Measurements from ENCODE around the gene ZNF280B.
"Not testable (repeated sequence)": the region's sequence is repeated elsewhere in the genome, so short reads cannot be mapped to it uniquely, and the experiment has no call there.

ZNF280B gene

DNA sequence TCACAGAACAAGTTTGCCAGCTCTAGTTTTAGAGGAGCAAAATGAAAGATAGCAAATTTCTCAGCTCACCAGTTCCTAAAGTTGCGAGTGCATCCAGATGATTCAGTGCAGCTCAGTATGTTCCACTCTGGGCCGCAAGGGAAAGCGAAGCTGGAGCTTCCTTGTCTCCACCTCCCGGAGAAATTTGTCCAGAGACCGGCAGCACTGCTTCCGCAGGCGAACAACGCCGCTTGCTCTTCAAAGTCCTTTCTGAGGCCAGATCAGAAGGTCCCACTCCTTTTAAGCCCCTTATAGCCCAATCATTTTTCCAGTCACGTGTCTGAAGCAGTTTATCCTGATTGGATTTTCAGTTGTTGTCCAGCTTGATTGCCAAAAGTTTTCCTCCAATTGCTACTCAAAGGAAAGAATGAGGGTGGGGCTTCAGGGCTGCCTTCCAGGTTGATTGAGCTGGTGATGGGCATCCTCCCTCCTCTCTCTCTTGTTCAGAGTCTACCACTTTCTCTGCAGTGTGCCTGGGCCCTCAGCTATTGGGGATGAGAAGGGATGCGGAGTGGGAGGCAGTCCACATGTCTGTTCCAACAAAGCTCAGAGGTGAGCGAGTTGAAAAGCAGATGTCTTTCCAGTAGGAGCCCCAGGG, 11.6 kb upstream of the ZNF280B start, which contains the start of gene ZNF280A:
TSS of gene ZNF280A (minus strand) at position 251 of the 637 bp plus-strand sequence. CDS start 4,640 bp downstream, outside the sequence.
- DNase-seq (ENCODE audit: low spot score), result no peak
- TF ChIP-seq, protein P1, sequence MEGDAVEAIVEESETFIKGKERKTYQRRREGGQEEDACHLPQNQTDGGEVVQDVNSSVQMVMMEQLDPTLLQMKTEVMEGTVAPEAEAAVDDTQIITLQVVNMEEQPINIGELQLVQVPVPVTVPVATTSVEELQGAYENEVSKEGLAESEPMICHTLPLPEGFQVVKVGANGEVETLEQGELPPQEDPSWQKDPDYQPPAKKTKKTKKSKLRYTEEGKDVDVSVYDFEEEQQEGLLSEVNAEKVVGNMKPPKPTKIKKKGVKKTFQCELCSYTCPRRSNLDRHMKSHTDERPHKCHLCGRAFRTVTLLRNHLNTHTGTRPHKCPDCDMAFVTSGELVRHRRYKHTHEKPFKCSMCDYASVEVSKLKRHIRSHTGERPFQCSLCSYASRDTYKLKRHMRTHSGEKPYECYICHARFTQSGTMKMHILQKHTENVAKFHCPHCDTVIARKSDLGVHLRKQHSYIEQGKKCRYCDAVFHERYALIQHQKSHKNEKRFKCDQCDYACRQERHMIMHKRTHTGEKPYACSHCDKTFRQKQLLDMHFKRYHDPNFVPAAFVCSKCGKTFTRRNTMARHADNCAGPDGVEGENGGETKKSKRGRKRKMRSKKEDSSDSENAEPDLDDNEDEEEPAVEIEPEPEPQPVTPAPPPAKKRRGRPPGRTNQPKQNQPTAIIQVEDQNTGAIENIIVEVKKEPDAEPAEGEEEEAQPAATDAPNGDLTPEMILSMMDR (IDR thresholded peaks at IDR 0.05; ENCODE audit: borderline replicate concordance, control extremely low read depth, extremely low read depth, insufficient read depth, missing control alignments), result no peak
- in situ Hi-C loops (cut with MboI; ENCODE audit: low sequenced_read_pairs, unreplicated experiment), result no loop called here

- TF ChIP-seq, protein P1 (IDR thresholded peaks at IDR 0.05; ENCODE audit: borderline replicate concordance, control extremely low read depth, extremely low read depth, insufficient read depth, missing control alignments), result no peak
- no peak for DNase-seq (ENCODE audit: low spot score)
- in situ Hi-C loops (cut with MboI; ENCODE audit: low sequenced_read_pairs, unreplicated experiment), result no loop called here
Observed at GRCh38 chr22:22519591-22519990, 11.0 kb upstream of the ZNF280B start.

DNA sequence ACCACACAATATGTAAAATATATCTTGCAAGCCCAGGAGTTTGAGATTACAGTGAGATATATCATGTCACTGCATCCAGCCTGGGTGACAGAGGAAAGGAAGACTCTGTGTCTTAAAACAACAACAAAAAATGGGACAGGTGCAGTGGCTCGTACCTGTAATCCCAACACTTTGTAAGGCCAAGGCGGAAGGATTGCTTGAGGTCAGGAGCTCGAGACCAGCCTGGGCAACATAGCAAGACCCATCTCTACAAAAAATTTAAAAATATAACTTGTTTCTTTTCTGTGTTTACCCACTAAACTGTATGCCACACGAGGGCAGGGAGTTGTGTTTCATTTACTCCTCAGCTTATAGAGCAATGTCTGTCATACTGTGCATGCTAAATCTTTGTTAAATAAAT, 8.4 kb upstream of the ZNF280B start:
- TF ChIP-seq, protein P1 (IDR thresholded peaks at IDR 0.05; ENCODE audit: borderline replicate concordance, control extremely low read depth, extremely low read depth, insufficient read depth, missing control alignments), result no peak
- in situ Hi-C loops (cut with MboI; ENCODE audit: low sequenced_read_pairs, unreplicated experiment), result no loop called here
- DNase-seq (ENCODE audit: low spot score), result no peak

- in situ Hi-C loops (cut with MboI; ENCODE audit: low sequenced_read_pairs, unreplicated experiment), result no loop called here
- TF ChIP-seq, protein P1 (IDR thresholded peaks at IDR 0.05; ENCODE audit: borderline replicate concordance, control extremely low read depth, extremely low read depth, insufficient read depth, missing control alignments), result no peak
- DNase-seq (ENCODE audit: low spot score), result no peak
Observed at GRCh38 chr22:22515890-22516289, 7.3 kb upstream of the ZNF280B start.

DNA sequence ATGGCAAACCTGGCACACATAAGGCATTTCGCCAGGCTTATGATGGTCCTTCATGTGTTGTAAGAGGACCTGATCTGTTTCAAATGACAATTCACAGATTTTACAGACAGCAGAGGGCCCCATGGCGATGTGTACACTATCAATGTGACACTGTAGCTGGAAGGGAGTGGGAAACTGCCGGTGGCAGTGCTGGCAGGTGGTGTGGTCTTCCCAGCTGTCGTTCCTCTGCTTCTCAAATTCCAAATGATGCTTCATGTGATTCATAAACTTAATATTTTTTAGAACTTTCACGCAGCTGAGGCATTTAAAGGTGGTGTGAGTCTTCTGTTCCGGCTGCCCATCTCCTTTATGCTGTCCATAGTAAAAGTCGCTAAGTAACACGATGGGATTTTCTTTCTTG, 5.9 kb upstream of the ZNF280B start:
- in situ Hi-C loops (cut with MboI; ENCODE audit: low sequenced_read_pairs, unreplicated experiment); DNase-seq (ENCODE audit: low spot score): not testable (repeated sequence)

GRCh38 chr22:22513619-22514018, 5.1 kb upstream of the ZNF280B start:
- no peak for DNase-seq (ENCODE audit: low spot score)
- in situ Hi-C loops (cut with MboI; ENCODE audit: low sequenced_read_pairs, unreplicated experiment), result no loop called here
- TF ChIP-seq, protein P1 (IDR thresholded peaks at IDR 0.05; ENCODE audit: borderline replicate concordance, control extremely low read depth, extremely low read depth, insufficient read depth, missing control alignments), result no peak

DNA sequence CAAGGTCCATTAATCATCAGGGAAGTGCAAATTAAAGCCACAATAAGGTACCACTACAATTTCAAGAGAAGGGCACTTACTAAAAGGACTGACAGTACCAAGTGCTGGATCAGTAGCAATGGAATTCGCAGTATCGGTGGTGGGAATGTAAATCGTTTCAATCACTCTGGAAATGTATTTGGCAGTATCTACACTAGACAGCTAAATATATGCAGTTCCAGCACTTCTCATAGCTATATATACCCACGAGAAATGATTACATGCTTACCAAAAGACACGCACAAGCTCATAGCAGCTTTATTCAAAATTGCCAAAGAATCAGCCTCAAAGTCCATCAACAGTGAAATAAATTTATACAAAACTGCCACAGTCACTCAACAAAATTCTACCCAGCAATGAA, 4.4 kb upstream of the ZNF280B start:
- no peak for DNase-seq (ENCODE audit: low spot score)
- TF ChIP-seq, protein P1 (IDR thresholded peaks at IDR 0.05; ENCODE audit: borderline replicate concordance, control extremely low read depth, extremely low read depth, insufficient read depth, missing control alignments), result no peak
- in situ Hi-C loops (cut with MboI; ENCODE audit: low sequenced_read_pairs, unreplicated experiment), result no loop called here

DNA sequence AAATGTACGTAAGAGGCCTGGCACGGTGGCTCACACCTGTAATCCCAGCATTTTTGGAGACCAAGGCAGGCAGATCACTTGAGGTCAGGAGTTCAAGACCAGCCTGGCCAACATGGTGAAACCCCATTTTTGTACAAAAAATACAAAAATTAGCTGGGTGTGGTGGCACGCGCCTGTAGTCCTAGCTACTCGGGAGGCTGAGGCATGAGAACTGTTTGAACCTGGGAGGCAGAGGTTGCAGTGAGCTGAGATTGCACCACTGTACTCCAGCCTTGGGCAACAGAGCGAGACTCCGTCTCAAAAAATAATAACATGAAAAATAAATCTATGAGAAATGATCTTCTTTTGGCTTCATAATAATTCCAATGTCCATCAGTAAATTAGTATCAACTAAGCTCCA, 2.3 kb upstream of the ZNF280B start:
- in situ Hi-C loops (cut with MboI; ENCODE audit: low sequenced_read_pairs, unreplicated experiment); DNase-seq (ENCODE audit: low spot score): not testable (repeated sequence)

- DNase-seq (ENCODE audit: low spot score); in situ Hi-C loops (cut with MboI; ENCODE audit: low sequenced_read_pairs, unreplicated experiment): not testable (repeated sequence)
Observed at GRCh38 chr22:22509912-22510311, 1.4 kb upstream of the ZNF280B start.

All from GM13976 (cell line).